Lower leg skin (tissue), 4 donors: Measurements from ENCODE around the gene SEC61A1. TPM values are rescaled to one million over a fixed set of nuclear protein-coding genes. Genes with fewer than 3 reads are reported as not detected.

ENCODE experiments used
- DNase-seq, 2 donors: peaks; one replicate each; pipeline ENCODE4 v3.0.0-alpha.2; 2019; ENCODE audit warnings: low spot score in 2 of 2
- H3K4me3 ChIP-seq: fragments of 200-600 bp; sonication (generic); 2 replicates; pipeline ENCODE4 v1.5.1; 2017; ENCODE audit warnings: mild to moderate bottlenecking, low read depth; ENCODE audit not compliant: poor library complexity, severe bottlenecking
- POLR2A ChIP-seq, 2 donors: fragments of 450-650 bp; IDR thresholded peaks; one replicate each; pipeline ENCODE4 v1.6.1; 2016 to 2017; ENCODE audit warnings: antibody characterized with exemption in 2 of 2, mild to moderate bottlenecking in 1 of 2, moderate library complexity in 1 of 2
- WGBS, 2 donors: methylation state at CpG; one replicate each; pipeline ENCODE4 v1.1.5; 2018; 5-methylcytosine and 5-hydroxymethylcytosine counted together
- intact Hi-C: fragments of 100-400 bp; cut with DNase I; formaldehyde crosslinking; loops from one replicate; pipeline ENCODE4 v1.15.0; 2023; ENCODE audit warnings: low total_unique reads
- total RNA-seq, 4 donors: library from RNA; depleted of rRNA; stranded (reverse); fragments of >200 nt; gene quantifications; one replicate each; pipeline ENCODE4 v1.1.0, GENCODE V29; 2016
- TF ChIP-seq, protein P1 (sequence below), 3 donors: fragments of 450-650 bp; IDR thresholded peaks; one replicate each; pipeline ENCODE4 v1.5.1; 2016; ENCODE audit warnings: antibody characterized with exemption in 3 of 3, mild to moderate bottlenecking in 3 of 3, moderate library complexity in 2 of 3

The SEC61A1 gene
- total RNA-seq, 4 donors from 2014 or later: 53.3 to 120 (median 88.9) TPM

DNA sequence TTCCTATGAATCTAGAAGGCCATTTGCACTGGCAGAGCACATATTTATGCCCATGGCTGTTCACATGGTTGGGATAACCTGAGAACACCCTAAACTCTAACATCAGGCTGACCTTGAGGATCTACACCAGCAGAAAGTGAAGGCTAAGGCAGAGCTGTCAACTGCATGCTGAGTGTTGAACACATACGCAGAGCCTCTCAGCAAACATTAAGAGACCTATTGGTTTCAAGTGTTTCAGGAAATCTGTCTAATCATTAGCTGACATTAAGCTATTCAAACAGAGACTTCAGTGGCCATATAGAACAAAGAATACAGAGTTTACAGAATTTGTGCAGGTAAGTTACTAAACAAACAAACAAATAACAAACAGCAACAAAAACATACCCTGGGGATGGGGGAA lies 16.1 kb upstream of the SEC61A1 start:
- TF ChIP-seq, protein P1, sequence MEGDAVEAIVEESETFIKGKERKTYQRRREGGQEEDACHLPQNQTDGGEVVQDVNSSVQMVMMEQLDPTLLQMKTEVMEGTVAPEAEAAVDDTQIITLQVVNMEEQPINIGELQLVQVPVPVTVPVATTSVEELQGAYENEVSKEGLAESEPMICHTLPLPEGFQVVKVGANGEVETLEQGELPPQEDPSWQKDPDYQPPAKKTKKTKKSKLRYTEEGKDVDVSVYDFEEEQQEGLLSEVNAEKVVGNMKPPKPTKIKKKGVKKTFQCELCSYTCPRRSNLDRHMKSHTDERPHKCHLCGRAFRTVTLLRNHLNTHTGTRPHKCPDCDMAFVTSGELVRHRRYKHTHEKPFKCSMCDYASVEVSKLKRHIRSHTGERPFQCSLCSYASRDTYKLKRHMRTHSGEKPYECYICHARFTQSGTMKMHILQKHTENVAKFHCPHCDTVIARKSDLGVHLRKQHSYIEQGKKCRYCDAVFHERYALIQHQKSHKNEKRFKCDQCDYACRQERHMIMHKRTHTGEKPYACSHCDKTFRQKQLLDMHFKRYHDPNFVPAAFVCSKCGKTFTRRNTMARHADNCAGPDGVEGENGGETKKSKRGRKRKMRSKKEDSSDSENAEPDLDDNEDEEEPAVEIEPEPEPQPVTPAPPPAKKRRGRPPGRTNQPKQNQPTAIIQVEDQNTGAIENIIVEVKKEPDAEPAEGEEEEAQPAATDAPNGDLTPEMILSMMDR (IDR thresholded peaks at IDR 0.05): no peak
- no peak for TF ChIP-seq POLR2A (IDR thresholded peaks at IDR 0.05)
- intact Hi-C loops: no loop called here
- 87 to 92% methylated on average over 1 of the region's 1 CpG for WGBS, 2 donors
- no peak for DNase-seq
- no peak overlapping the region for H3K4me3 ChIP-seq

DNA sequence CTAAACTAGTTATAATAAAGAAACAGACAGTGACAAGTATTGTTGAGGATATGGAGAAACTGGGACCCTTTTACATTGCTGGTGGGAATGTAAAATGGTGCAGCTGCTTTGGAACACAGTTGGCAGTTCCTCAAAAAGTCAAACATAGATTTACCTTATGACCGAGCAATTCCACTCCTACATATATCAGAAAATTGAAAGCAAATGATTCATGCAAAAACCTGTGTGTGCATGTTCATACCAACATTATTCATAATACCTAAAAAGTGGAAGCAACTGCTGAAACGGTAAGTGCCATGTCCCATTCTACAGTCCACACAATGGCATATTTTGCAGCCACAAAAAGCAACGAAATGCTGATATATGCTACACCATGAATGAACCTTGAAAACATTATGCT lies 12.2 kb upstream of the SEC61A1 start:
- intact Hi-C loops: no loop called here
- TF ChIP-seq, protein P1 (IDR thresholded peaks at IDR 0.05): no peak
- TF ChIP-seq POLR2A (IDR thresholded peaks at IDR 0.05): no peak
- WGBS, 2 donors: 63 to 73% methylated on average over 3 of the region's 3 CpGs
- no peak for DNase-seq
- H3K4me3 ChIP-seq: no peak overlapping the region

DNA sequence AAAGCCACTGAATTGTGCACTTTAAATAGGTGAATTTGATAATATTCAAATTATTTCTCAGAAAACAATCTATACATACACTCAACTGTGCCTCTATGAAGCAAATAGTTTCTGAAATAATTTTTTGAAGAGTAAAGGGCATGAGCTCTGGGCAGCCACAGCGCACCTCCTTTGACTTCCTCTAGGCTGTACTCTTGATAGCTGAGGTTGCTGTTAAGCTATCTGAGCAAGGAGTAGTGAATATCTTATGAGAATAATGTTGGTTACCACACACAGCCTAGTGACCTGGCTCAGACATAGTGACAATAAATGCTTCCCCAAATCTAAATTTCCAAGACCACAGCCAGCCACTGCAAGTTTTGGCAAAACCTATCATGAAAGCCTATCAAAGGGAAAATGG lies 11.6 kb upstream of the SEC61A1 start:
- WGBS, 2 donors: 87 to 89% methylated on average over 1 of the region's 1 CpG
- intact Hi-C loops: no loop called here
- no peak for TF ChIP-seq POLR2A (IDR thresholded peaks at IDR 0.05)
- TF ChIP-seq, protein P1 (IDR thresholded peaks at IDR 0.05): no peak
- DNase-seq: no peak
- H3K4me3 ChIP-seq: no peak overlapping the region

DNA sequence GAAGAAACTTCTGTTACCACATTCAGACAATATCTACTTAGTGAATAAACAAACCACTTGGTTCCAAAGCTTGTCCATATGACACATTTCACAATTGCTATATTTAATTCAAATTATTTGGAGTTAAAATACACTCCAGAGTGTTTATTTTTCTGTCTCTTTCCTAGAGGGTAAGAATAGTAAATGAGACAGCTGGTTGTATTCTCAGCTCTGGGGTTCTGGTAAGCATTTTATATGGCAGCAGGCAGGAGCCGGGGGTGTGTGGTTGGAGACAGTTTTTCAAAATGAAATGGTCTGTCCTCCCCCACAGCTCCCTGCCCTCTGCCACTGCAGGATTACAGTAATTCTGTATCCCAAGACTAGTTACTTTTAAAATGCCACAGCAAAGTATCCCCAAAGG lies 10.9 kb upstream of the SEC61A1 start:
- intact Hi-C loops: no loop called here
- DNase-seq: no peak
- 75% methylated on average over 1 of the region's 1 CpG for WGBS, 2 donors
- H3K4me3 ChIP-seq: no peak overlapping the region
- no peak for TF ChIP-seq POLR2A (IDR thresholded peaks at IDR 0.05)
- TF ChIP-seq, protein P1 (IDR thresholded peaks at IDR 0.05): no peak

DNA sequence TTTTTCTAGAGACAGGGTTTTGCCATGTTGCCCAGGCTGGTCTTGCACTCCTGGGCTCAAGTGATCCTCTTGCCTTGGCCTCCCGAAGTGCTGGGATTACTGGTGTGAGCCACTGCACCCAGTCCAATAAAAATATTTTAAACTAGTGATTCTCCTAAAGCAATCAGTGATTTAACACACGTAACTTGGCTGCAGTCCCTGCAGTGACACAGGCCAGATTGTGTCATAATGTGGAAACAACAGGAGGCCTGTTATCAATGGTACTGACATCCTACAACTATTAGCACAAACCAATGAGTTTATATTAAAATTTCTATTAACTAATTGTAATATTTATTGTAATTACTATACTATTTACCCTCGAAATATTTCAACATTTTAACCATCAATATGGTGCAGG lies 1.6 kb upstream of the SEC61A1 start:
- no peak for DNase-seq
- TF ChIP-seq, protein P1 (IDR thresholded peaks at IDR 0.05): no peak
- no peak for TF ChIP-seq POLR2A (IDR thresholded peaks at IDR 0.05)
- 64% methylated on average over 3 of the region's 3 CpGs for WGBS, 2 donors
- no peak overlapping the region for H3K4me3 ChIP-seq
- intact Hi-C loops: no loop called here

DNA sequence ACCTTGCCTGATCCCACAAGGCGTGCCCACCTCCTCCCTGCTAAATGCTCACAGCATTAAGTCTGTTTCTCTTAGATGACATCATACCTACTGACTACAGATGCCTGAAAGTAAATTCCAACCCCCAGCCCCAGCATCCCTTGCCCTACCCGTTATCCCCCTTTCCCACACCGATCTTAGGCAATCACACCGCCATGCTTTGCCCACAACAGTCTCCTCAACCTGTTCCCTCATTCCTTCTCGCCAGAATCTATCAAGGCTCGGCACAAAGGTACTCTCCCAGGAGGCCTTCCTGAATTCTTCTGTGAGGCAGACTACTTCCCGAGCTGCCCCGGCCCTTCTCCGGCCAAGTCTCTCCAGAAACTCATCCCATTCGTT lies 789 bp upstream of the SEC61A1 start:
- WGBS, 2 donors: 9 to 11% methylated on average over 10 of the region's 10 CpGs
- DNase-seq: no peak
- TF ChIP-seq POLR2A (IDR thresholded peaks at IDR 0.05): no peak
- TF ChIP-seq, protein P1 (IDR thresholded peaks at IDR 0.05): no peak
- intact Hi-C loops: no loop called here
- peak overlapping the region; percentile 84 for H3K4me3 ChIP-seq
